Measurements from ENCODE around the gene IL11. TPM values are rescaled to one million over a fixed set of nuclear protein-coding genes. Genes with fewer than 3 reads are reported as not detected.

The IL11 gene
- total RNA-seq, 4 donors from 2014 or later: not detected

DNA sequence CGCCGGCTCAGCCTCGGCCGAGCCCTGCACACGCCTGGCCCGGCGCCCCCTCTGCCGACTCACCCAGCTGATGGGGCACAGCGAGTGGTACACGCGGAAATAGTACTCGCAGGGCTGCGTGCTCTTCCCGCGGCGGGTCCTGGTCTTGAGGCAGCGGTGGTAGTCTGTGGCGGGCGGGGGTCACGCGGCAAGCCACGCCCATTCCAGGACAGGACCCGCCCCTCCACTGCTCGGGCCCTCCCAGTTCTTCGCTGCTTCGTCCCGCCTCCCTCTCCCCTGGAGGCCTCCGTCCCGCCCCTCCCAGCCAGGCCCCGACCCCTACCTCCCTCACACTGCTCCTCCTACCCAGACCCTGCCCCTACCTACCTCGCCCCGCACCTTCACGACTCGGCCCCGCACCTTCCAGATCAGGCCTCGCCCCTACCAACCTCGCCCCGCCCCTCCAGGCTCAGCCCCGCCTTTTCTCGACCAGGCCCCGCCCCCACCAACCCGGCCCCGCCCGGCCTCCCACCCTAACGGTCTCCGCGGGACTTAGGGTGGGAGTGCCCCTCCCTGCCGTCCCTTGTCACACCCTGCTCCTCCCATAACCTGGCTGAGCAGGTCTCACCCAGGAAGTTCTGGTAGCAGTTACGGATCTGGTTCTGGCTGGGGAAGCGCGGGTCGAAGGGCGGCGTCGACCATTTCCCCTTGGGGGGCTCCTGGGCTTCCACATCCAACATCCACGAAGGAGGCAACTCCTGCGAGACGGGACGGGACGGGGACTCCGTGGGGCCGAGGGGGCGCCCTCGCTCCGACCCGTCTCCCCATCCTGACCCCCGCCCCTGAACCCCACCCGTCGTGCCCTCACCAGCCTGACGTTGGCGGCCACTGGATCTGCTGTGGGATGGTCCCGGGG is 16.2 kb downstream of the IL11 start:
- Histone ChIP-seq H3K4me3 (peak overlapping the region; percentile 21 to 51 (median 50)), H3K36me3 (no peaks in the 10 kb centered on the region), H3K4me1 (peaks cover 3 to 26% (median 11%) of the 10 kb centered on the region in 4 donors), H3K27ac (no peak overlapping the region), H3K27me3 (peaks cover 0 to 27% of the 10 kb centered on the region in 2 donors), H3K9me3 (no peaks in the 10 kb centered on the region)
- no peak for TF ChIP-seq POLR2A (IDR thresholded peaks at IDR 0.05)
- TF ChIP-seq, protein P1, sequence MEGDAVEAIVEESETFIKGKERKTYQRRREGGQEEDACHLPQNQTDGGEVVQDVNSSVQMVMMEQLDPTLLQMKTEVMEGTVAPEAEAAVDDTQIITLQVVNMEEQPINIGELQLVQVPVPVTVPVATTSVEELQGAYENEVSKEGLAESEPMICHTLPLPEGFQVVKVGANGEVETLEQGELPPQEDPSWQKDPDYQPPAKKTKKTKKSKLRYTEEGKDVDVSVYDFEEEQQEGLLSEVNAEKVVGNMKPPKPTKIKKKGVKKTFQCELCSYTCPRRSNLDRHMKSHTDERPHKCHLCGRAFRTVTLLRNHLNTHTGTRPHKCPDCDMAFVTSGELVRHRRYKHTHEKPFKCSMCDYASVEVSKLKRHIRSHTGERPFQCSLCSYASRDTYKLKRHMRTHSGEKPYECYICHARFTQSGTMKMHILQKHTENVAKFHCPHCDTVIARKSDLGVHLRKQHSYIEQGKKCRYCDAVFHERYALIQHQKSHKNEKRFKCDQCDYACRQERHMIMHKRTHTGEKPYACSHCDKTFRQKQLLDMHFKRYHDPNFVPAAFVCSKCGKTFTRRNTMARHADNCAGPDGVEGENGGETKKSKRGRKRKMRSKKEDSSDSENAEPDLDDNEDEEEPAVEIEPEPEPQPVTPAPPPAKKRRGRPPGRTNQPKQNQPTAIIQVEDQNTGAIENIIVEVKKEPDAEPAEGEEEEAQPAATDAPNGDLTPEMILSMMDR (IDR thresholded peaks at IDR 0.05): no peak
- DNase-seq: peak; percentile 55 to 87 (median 81)

- no peaks in the 10 kb centered on the region for H3K9me3 ChIP-seq
- H3K36me3 ChIP-seq: no peaks in the 10 kb centered on the region
- H3K27ac ChIP-seq: no peak overlapping the region
- peak overlapping the region; percentile 21 to 51 (median 50) for H3K4me3 ChIP-seq
- H3K4me1 ChIP-seq: peaks cover 3 to 26% (median 11%) of the 10 kb centered on the region in 4 donors
- TF ChIP-seq, protein P1 (IDR thresholded peaks at IDR 0.05): no peak
- no peak for TF ChIP-seq POLR2A (IDR thresholded peaks at IDR 0.05)
- H3K27me3 ChIP-seq: peaks cover 0 to 27% of the 10 kb centered on the region in 2 donors
- DNase-seq: no peak
Measured at GRCh38 chr19:55353356-55353802, 16.9 kb downstream of the IL11 start.

GRCh38 chr19:55352549-55353145 is 17.6 kb downstream of the IL11 start:
- H3K36me3 ChIP-seq: no peaks in the 10 kb centered on the region
- H3K4me3 ChIP-seq: no peak overlapping the region
- no peak for DNase-seq
- TF ChIP-seq, protein P1 (IDR thresholded peaks at IDR 0.05): no peak
- no peak for TF ChIP-seq POLR2A (IDR thresholded peaks at IDR 0.05)
- H3K9me3 ChIP-seq: no peaks in the 10 kb centered on the region
- peaks cover 0 to 27% of the 10 kb centered on the region in 2 donors for H3K27me3 ChIP-seq
- H3K27ac ChIP-seq: no peak overlapping the region
- peaks cover 3 to 26% (median 11%) of the 10 kb centered on the region in 4 donors for H3K4me1 ChIP-seq

GRCh38 chr19:55352040-55352439 is 18.2 kb downstream of the IL11 start:
- H3K27me3 ChIP-seq: peaks cover 0 to 27% of the 10 kb centered on the region in 2 donors
- no peak for TF ChIP-seq POLR2A (IDR thresholded peaks at IDR 0.05)
- TF ChIP-seq, protein P1 (IDR thresholded peaks at IDR 0.05): no peak

DNA sequence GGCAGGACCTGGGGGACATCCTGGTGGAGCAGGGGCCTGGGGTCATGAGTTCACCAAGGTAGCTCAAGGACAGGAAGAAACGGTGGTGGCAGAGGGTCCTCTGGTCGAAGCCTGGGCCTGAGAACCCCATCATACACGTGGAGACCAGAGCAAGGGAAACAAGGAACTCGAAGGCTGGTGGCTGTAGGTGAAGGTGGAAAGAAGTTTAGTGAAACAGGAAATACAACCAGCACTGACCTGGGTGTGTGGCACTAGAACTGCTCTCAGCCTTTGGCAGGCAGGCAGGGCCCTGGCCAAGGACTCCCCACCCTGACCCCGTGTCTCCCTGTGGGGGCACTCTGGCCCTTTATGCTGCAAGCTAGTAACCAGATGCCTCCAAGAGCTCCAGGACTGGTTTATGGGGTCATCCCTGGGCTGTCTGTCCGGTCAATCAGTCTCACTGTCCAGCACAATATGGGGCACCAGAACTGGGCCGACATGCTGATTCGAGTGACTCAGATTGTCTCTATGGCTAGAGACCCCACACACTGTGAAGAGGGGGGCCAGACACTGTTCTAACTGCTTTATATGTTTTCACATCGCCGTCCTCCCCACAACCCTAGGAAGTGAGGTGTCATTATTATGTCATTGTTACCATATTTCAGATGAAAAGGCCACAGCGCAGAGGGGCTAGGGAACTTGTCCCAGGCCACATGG is 19.5 kb downstream of the IL11 start:
- Histone ChIP-seq H3K4me3 (no peak overlapping the region), H3K36me3 (peaks cover 0 to 9% (median 0%) of the 10 kb centered on the region in 3 donors), H3K27ac (no peak overlapping the region), H3K4me1 (peaks cover 3 to 30% (median 11%) of the 10 kb centered on the region in 4 donors), H3K27me3 (peaks cover 0 to 27% of the 10 kb centered on the region in 2 donors), H3K9me3 (no peaks in the 10 kb centered on the region)
- TF ChIP-seq, protein P1 (IDR thresholded peaks at IDR 0.05): no peak
- TF ChIP-seq POLR2A (IDR thresholded peaks at IDR 0.05): no peak
- no peak for DNase-seq

More at GRCh38 chr19:55352040-55352439, 18.2 kb downstream of the IL11 start:
- H3K27ac ChIP-seq: no peak overlapping the region
- H3K36me3 ChIP-seq: peaks cover 0 to under 1% (median 0%) of the 10 kb centered on the region in 3 donors
- no peak overlapping the region for H3K4me3 ChIP-seq
- H3K4me1 ChIP-seq: peaks cover 3 to 26% (median 11%) of the 10 kb centered on the region in 4 donors
- DNase-seq: no peak
- no peaks in the 10 kb centered on the region for H3K9me3 ChIP-seq

Data from Peyer's patch (tissue), 4 donors.